GM18870 (cell line): Measurements from ENCODE around the gene SIK3.
"Not testable (repeated sequence)": the region's sequence is repeated elsewhere in the genome, so short reads cannot be mapped to it uniquely, and the experiment has no call there.

ENCODE experiments used
- ATAC-seq: cut with Tn5 transposase; IDR thresholded peaks from one replicate; pipeline ENCODE4 v1.9.1; 2021; ENCODE audit warnings: moderate library complexity; ENCODE audit not compliant: unreplicated experiment

The SIK3 gene

DNA sequence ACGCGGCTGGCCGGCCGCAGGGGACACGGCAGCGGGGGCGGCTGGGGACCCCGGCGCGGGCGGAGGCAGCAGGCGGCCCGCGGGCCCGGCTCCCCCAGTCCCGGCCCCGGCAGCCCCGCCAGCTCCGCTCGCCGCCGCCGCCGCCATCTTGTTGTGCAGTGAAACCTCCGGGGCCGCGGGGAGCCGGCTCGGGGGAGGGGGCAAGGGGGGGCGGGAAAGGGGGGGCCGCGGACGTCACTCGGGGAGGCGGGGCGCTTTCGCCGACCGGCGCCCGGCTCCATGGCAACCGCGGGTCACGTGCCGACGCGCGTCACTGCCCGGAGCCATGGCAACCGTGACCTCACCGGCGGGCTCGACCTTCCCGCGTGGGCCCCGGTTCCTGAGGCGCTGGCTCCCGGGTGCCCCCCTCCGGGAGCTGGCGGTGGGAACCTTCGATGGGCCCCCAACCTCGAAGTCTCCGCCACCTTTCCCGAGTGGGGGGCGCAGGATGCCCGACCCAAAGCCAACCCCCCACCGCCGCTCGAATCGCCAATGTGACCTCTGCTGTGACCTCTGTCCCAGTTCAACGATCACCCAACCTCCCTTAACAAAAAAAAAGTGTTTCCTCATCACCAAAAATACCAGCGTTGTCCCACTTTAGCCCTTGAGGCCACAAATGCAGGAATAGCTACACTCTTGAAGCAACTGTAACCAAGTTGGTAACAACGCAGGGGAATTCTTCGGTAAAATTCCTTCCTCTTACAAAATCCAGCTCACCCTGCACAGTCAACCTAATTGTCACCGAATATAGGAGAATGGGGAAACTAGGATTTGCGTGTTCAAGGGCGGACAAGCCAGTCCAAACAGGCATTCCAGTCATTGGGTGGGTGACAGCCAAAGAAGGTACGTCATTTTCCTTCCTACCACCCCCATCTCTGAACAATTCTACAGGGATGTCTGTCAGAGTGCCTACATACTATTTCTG lies at the start of gene SIK3:
Gene SIK3 (minus strand): TSS at position 160 of the 964 bp plus-strand sequence. CDS start 13 bp downstream, at position 147.
- no peak for ATAC-seq

DNA sequence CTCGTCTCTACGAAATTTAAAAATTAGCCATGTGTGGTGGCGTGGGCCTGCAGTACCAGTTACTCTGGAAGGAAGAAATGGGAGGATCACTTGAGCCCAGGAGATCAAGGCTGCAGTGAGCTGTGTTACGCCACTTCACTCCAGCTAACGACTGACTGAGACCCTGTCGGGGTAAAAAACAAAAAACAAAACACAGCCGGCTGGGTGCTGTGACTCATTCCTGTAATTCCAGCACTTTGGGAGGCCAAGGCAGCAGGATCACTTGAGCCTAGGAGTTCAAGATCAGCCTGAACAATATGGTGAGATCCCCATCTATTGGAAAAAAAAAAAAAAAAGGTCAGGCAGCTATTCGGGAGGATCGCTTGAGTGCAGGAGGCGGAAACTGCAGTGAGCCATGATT lies 48.3 kb upstream of the SIK3 start:
- ATAC-seq, result no peak

DNA sequence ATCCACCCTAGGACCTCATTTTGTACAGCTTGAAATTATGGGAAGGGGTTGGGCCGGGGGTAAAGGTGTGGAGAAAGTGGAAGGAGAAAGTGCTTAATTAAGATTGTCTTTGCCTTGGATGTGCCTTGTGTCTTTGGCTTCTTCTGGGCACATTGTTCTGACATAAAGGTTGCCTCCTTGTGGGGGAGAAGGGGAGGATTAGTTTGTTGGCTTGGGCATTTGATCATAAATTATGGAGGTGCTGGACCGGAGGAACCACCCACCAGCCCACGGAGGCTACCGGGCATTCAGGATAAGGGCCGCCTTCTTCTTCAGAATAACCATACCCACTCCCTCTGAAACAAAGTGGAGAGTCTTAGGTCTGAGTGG lies 47.1 kb upstream of the SIK3 start:
- no peak for ATAC-seq

- peak; percentile 38 for ATAC-seq
Measured at GRCh38 chr11:117144477-117145392, 46.5 kb upstream of the SIK3 start.

- peak; percentile 94 for ATAC-seq
Measured at GRCh38 chr11:117143871-117144476, 45.7 kb upstream of the SIK3 start, which contains the start of gene PAFAH1B2. Gene PAFAH1B2, plus strand, starts transcription at chr11:117144287. Its CDS starts 8,161 bp downstream, at chr11:117152448.

DNA sequence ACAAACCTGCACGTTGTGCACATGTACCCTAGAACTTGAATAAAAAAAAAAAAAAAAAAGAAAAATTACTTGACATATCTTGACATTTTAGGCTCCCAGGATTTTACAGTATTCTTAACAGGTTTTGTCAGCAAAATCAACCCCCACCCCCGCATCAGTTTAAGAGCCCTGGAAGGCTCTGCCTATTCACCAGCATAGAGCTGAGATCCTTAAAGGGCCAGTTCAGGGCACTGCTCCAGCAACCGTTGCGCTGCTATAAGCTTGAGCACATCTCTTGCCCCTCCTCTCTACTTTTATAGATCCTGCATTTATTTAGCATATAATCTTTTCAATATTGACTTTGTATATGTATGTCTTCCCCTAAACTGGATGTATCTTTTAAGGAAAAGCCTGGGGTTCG lies 45.2 kb upstream of the SIK3 start:
- ATAC-seq, result no peak

GRCh38 chr11:117137223-117138086 lies 39.2 kb upstream of the SIK3 start:
- ATAC-seq, result not testable (repeated sequence)

- not testable (repeated sequence) for ATAC-seq
Measured at GRCh38 chr11:117134979-117135378, 36.8 kb upstream of the SIK3 start.

DNA sequence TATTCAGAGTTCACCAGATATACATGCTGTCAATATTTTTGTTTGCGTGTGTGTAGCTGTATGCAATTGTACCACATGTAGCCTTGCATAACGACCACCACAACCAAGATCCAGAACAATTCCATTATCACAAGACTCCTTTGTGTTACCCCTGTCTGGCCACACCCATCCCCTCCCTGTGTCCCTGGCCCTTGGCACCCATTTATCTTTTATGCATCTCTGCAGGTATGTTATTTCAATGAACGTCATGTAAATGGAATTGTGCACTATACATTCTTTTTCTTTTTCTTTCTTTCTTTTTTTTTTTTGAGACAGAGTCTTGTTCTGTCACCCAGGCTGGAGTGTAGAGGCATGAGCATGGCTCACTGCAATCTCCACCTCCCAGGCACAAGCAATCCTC lies 36.2 kb upstream of the SIK3 start:
- no peak for ATAC-seq

DNA sequence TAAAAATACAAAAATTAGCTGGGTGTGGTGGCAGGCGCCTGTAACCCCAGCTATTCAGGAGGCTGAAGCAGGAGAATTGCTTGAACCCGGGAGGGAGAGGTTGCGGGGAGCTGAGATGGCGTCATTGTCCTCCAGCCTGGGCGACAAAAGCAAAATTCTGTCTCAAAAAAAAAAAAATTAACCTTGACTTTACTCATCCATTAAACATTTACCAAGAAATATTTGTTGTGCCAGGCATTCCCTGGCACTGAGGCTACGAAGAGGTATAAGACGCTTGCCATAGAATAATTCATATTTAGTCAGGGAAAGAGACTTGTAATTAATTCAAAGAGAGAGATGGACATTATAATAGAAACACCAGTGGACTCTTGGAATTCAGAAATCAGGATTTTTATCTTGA lies 32.7 kb upstream of the SIK3 start:
- ATAC-seq, result no peak

DNA sequence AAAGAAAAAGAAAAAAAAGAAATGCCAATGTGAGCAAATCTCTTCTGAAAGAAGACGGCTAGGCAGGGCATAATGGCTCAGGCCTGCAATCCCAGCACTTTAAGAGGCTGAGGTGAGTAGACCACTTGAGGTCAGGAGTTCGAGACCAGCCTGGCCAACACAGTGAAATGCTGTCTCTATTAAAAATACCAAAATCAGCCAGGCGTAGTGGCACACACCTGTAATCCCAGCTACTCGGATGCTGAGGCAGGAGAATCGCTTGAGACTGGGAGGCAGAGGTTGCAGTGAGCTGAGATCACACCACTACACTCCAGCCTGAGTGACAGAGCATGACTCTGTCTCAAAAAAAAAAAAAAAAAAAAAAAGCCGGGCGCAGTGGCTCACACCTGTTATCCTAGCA lies 32.2 kb upstream of the SIK3 start:
- ATAC-seq, result not testable (repeated sequence)

GRCh38 chr11:117128289-117128688 lies 30.1 kb upstream of the SIK3 start:
- no peak for ATAC-seq

- ATAC-seq, result no peak
Measured at GRCh38 chr11:117127171-117127901, 29.1 kb upstream of the SIK3 start.

- no peak for ATAC-seq
Measured at GRCh38 chr11:117126223-117126965, 28.2 kb upstream of the SIK3 start.

DNA sequence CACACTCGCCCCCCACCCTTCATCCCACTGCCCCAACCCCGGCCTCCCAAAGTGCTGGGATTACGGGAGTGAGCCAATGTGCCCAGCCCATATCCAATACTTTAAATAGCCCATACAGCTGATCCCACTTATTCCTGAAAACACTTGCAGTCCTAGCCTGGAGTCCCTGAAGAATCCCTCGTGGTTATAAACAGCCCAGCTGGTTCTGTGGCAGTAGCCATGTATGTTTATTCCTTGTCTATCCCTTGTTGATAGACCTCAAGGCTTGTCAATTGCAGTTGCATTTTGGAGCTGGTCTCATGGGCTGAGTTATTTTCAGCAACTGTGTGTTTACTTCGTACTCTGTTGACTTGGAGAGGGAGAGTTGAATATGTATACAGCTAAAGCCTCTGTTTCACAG lies 24.3 kb upstream of the SIK3 start:
- no peak for ATAC-seq

- no peak for ATAC-seq
Measured at GRCh38 chr11:117121176-117121575, 22.9 kb upstream of the SIK3 start.

DNA sequence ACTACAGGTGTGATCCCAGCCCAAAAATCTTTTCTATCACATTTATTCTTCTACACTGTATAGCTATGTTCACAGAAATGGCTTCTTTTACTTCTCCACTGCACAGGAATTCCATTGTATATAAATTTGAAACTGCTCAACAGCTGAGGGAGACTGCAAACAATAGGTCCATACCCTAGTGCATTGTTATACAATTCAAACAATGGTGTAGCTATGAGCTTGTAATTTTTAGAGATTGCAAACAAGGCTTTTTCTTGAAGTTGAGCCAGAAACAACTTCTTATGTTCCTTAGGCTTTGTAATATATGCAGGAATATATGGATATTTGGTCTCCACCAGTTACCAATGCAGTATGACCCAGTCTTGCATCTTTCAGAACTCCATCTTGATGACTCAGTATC lies 19.5 kb upstream of the SIK3 start:
- ATAC-seq, result no peak

GRCh38 chr11:117112939-117113338 lies 14.7 kb upstream of the SIK3 start:
- ATAC-seq, result not testable (repeated sequence)

GRCh38 chr11:117112497-117112896 lies 14.3 kb upstream of the SIK3 start:
- not testable (repeated sequence) for ATAC-seq
